Retinal pigment epithelial cell (primary cell): ENCODE data around the gene PARVB.

Source experiments
- DNase-seq: peaks from one replicate; pipeline ENCODE4 v3.0.0-alpha.2; 2010; ENCODE audit warnings: low read depth
- H3K4me3 ChIP-seq: 2 replicates; pipeline ENCODE4 v1.5.1; 2011; ENCODE audit warnings: mild to moderate bottlenecking, low read length, control low read depth, moderate library complexity
- TF ChIP-seq, protein P1 (sequence below): conservative IDR thresholded peaks from 2 replicates; pipeline ENCODE4 v1.5.1; 2011; ENCODE audit warnings: low read depth, low read length, control low read depth, inconsistent platforms

The PARVB gene

DNA sequence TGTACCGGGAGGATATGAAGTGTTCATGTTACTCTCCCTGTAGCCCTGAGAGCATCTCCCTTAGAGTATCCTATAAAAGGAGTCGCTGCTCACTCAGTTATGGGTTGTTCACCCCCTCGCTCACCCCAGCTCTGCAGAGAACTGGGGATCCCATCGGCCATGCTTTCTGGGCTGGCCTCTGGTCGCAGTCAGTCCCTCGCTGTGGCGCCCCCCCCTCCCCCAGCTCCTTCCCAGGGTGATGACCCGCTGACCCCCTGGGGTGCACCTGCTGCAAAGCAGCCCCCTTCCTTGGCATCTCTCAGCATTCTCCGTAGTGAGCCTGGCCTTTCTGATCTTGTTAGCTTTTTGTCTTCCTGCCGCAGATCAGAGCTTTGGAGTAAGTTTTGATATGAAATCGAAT lies 146.4 kb downstream of the PARVB start:
- DNase-seq: no peak
- TF ChIP-seq, protein P1, sequence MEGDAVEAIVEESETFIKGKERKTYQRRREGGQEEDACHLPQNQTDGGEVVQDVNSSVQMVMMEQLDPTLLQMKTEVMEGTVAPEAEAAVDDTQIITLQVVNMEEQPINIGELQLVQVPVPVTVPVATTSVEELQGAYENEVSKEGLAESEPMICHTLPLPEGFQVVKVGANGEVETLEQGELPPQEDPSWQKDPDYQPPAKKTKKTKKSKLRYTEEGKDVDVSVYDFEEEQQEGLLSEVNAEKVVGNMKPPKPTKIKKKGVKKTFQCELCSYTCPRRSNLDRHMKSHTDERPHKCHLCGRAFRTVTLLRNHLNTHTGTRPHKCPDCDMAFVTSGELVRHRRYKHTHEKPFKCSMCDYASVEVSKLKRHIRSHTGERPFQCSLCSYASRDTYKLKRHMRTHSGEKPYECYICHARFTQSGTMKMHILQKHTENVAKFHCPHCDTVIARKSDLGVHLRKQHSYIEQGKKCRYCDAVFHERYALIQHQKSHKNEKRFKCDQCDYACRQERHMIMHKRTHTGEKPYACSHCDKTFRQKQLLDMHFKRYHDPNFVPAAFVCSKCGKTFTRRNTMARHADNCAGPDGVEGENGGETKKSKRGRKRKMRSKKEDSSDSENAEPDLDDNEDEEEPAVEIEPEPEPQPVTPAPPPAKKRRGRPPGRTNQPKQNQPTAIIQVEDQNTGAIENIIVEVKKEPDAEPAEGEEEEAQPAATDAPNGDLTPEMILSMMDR: no peak
- no peak overlapping the region for H3K4me3 ChIP-seq

- H3K4me3 ChIP-seq: no peak overlapping the region
- TF ChIP-seq, protein P1: no peak
- no peak for DNase-seq
Measured at GRCh38 chr22:44171561-44171960, 147.5 kb downstream of the PARVB start.

GRCh38 chr22:44172370-44173108 lies 148.4 kb downstream of the PARVB start:
- H3K4me3 ChIP-seq: no peak overlapping the region
- TF ChIP-seq, protein P1: no peak
- DNase-seq: no peak

DNA sequence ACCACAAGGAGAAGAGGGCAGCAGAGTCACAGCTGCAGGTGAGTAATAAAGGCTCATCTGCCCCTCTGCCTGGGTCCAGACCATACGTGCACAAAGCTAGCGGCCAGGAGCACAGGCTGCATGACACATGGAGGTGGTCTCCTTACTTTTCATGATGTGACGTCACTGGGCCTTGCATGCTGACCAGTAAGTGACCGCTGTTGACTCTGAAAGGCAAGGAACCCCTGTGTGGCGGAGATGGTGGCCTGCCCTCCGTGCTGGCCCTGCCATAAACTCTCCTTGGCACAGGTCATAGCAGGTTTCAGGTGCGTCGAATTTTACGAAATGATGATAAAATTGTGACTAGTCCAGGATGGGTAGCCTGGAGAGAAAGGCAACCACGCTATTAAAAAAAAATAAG lies 149.1 kb downstream of the PARVB start:
- DNase-seq: no peak
- H3K4me3 ChIP-seq: no peak overlapping the region
- TF ChIP-seq, protein P1: no peak

DNA sequence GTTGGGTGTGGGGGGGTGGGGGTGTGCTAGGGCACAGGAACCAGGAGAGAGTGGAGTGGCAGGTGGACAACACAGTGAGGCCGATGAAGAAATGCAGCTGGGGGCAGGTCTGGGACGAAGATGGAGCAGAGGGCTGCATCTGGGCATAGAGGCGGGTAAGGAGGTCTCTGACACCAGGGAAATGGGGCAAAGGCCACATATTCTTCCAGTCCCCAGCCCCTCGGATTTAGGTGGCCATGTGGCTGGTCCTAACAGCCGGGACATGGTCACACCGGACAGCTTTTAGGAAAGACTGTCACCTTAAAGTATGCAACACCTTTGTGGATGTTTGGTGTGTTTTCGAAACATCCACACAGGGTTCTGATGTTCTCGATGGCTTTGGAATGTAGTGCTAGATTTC lies 151.6 kb downstream of the PARVB start:
- H3K4me3 ChIP-seq: no peak overlapping the region
- TF ChIP-seq, protein P1: no peak
- DNase-seq: no peak

GRCh38 chr22:44179196-44179988 lies 155.3 kb downstream of the PARVB start:
- no peak for DNase-seq
- H3K4me3 ChIP-seq: no peak overlapping the region
- TF ChIP-seq, protein P1: no peak
